ENCODE results near the gene ACER2.

GRCh38 chr9:19451240-19452087 lies 42.7 kb downstream of the ACER2 start:
- TF ChIP-seq ZBTB11 (CRISPR knock-in tag; IDR thresholded peaks at IDR 0.05) = no peak
- no peak for TF ChIP-seq TAF1 (IDR thresholded peaks at IDR 0.05; ENCODE audit: borderline replicate concordance, low read depth, low read length)
- no peak for TF ChIP-seq EZH2 (IDR thresholded peaks at IDR 0.05; ENCODE audit: borderline replicate concordance, control insufficient read depth, low read depth, low read length)
- TF ChIP-seq CTCF (IDR thresholded peaks at IDR 0.05 in 2 of 3, conservative IDR thresholded peaks at IDR 0.05 in 1 of 3; ENCODE audit: control insufficient read depth in 2 of 3, extremely low read depth in 1 of 3, insufficient read depth in 1 of 3, low read depth in 3 of 3, low read length in 3 of 3) = no peak
- no peak for TF ChIP-seq FOS (IDR thresholded peaks at IDR 0.05; ENCODE audit: borderline replicate concordance, extremely low read depth, insufficient read length)
- no peak for TF ChIP-seq SKIL (IDR thresholded peaks at IDR 0.05; ENCODE audit: low read depth, poor library complexity, severe bottlenecking)
- no peak for TF ChIP-seq SMAD1 (IDR thresholded peaks at IDR 0.05; ENCODE audit: low read depth, partially characterized antibody)
- TF ChIP-seq NFXL1 (IDR thresholded peaks at IDR 0.05; ENCODE audit: borderline replicate concordance) = no peak
- TF ChIP-seq BCL3 (IDR thresholded peaks at IDR 0.05; ENCODE audit: borderline replicate concordance, insufficient read depth, low read depth, low read length, poor library complexity, severe bottlenecking) = no peak
- TF ChIP-seq RFX5 (IDR thresholded peaks at IDR 0.05; ENCODE audit: low read depth, low read length) = no peak
- no peak for TF ChIP-seq CEBPB (IDR thresholded peaks at IDR 0.05; ENCODE audit: borderline replicate concordance in 1 of 2, low read depth in 2 of 2, low read length in 2 of 2)

Data from GM12878 (cell line).